ENCODE data around the gene PARP15.
"Not testable (repeated sequence)": the region's sequence is repeated elsewhere in the genome, so short reads cannot be mapped to it uniquely, and the experiment has no call there.

The PARP15 gene

DNA sequence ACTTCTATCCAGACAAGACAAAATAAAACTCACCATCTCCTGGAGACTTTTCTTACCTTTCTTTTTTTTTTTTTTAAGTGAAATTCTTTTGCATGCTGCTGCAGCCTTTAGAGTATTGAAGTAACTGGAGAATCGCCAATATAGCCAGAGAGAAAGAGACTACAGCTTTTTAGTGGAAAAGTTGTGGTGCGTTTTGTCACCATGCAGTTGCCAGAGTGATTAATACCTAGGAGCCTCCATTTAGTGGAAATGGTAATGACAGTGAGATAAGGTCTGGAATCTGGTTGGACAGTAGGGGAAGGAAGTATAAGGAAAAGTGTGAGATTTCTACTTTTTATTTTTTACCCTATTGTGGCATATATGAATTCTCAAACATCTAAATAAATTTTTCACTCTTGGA, 85.1 kb downstream of the PARP15 start:
- in situ Hi-C loops (cut with HindIII; ENCODE audit: low sequenced_read_pairs): no loop called here

DNA sequence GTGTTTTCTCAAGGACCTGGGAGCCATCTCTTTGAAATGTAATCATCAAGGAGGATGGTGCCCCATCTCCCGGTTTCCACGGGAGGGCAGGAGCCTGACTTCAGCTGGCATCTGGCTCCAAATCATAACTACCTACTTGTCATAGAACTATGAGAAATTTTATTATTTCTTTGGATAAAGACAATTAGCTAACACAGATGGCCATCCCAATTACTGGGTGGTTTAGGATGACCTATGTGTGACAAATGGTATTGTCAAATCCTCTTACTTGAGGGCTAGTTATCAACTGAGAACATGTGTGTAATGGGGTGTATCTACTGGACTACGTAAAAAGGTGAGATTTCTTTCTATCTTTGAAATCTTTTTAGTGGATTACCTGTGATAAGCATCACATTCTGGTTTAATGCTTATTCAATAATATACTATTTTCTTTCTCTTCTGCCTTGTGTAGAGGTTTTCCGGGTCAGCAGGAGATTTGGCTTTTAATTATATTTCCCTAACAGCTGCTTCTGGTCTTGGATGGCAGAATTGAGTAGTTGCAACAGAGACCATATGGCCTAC, 87.9 kb downstream of the PARP15 start:
- in situ Hi-C loops (cut with HindIII; ENCODE audit: low sequenced_read_pairs): no loop called here

DNA sequence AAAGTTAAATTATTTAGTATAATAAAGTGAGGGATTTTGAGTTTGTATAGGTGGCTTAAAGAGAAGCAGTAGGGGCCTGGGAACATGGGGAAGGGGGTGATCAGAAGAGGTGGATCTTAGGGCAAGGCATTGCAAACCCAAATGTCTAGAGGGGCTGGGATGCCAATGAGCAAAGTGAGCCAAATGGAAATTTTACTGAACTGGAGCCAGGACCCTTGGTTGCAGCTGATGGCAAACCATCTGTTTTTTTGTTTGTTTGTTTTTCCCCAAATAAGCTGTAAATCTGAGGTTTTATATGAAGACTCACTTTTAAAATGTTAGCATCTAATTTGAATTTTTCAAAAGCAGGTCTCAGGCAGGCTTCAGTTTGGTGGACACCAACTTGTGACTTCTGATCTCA, 88.4 kb downstream of the PARP15 start:
- in situ Hi-C loops (cut with HindIII; ENCODE audit: low sequenced_read_pairs): no loop called here

DNA sequence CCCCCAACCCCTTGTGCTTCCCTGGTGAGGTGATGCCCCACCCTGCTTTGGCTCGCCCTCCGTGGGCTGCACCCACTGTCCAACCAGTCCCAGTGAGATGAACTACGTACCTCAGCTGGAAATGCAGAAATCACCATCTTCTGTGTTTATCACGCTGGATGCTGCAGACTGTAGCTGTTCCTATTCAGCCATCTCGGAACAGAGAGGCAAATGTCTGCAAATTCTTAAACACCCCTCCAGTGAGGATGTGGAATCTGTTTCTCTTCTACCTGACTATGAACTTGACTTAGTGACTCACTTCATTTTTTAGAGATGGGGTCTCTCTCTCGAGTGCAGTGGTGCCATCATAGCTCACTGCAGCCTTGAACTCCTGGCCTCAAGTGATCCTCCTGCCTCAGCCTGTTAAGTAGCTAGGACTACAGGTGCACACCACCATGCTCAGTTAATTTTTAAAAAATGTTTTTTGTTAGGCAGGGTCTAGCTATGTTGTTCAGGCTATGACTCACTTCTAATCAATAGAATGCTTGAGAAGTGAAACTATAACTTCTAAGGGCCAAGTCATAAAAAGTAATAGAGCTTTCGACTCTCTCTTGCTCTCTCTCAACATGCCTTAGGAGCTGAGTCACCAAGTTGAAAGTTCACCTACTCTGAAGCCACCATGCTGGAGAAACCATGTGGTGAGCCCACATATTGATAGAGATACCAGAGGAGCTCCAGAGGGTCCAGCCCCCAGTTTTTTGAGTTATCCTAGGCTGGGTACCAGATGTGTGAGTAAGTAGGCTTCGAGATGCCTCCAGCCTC, 91.7 kb downstream of the PARP15 start:
- in situ Hi-C loops (cut with HindIII; ENCODE audit: low sequenced_read_pairs): no loop called here

DNA sequence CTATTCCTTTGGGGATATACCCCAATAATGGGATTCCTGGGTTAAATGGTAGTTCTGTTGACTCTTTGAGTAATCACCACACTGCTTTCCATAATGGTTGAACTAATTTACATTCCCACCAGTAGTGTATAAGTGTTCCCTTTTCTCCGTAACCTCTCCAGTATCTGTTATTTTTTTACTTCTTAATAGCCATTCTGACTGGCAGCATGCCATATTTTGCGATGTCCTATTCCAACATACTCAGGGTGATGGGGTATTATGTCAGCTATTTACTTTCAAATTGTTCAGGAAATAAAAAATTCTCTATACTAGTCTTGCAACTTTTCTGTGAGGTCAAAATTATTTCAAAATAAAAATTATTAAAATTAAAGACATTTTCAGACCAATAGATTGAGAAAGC, 94.1 kb downstream of the PARP15 start:
- in situ Hi-C loops (cut with HindIII; ENCODE audit: low sequenced_read_pairs): no loop called here

DNA sequence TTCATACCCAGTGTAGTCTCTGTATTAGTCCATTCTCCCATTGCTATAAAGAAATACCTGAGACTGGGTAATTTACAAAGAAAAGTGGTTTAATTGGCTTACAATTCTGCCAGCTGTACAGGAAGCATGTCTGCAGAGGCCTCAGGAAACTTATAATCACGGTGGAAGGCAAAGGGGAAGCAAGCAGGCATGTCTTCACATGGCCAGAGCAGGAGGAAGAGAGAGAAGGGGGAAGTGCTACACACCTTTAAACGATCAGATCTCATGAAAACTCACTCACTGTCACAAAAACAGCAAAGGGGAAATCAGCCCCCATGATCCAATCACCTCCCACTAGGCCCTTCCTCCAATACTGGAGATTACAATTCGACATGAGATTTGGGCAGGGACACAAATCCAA, 96.9 kb downstream of the PARP15 start:
- in situ Hi-C loops (cut with HindIII; ENCODE audit: low sequenced_read_pairs): no loop called here

DNA sequence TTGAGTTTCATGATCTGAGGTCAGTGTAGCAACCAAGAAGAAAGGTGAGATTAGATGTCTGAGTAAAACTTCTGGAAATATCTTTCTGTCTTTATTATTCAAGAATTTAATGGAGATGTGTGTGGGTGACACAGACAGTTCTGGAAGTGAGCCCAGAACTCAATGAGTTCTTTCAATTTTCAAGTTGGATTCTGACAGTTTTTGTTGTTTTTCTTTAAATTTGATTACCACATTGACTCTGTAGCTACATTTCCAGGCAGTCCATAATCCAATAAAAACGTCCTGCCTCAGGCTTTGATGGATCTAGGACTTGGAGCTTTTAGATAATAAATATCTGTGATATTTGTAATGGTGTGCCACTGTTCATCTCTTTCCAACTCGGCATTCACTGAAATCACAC, 99.3 kb downstream of the PARP15 start:
- in situ Hi-C loops (cut with HindIII; ENCODE audit: low sequenced_read_pairs): no loop called here

DNA sequence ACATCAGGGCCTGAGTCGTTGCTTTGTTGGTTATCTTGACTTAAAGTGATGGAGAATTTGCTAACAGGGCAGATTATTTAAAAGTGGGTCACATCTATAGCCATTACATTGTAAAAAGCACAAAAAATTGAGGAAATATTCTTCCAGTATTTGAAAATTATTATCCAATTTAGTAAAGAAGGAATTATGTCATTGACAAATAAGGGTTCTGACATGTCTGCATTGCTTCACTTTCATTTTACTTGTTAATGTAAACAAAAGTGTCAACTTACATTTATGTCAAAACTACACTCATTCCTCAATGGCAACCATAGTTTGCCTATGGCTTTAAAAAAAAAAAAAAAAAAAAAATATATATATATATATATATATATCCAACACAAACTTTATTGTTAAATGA, 99.8 kb downstream of the PARP15 start:
- in situ Hi-C loops (cut with HindIII; ENCODE audit: low sequenced_read_pairs): no loop called here

DNA sequence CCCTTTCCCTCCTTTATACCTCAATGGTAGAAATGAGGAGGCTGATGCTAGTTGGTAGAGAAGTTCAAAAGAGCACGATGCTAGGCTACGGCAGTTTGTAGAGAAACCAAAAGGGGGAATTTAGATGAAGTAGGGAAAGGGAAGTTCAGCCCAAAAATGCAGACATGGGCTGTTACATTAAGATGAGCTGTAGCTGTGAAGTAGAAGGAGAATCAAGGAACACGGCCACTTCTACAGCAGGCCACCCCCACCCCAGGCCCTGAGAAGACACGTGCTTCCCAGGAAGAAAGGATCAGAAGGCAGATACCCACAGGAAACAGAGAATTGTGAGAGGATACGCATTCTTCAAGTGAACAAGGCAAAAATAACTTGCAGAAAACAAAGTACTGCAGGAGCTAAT, 101.1 kb downstream of the PARP15 start:
- in situ Hi-C loops (cut with HindIII; ENCODE audit: low sequenced_read_pairs): no loop called here

DNA sequence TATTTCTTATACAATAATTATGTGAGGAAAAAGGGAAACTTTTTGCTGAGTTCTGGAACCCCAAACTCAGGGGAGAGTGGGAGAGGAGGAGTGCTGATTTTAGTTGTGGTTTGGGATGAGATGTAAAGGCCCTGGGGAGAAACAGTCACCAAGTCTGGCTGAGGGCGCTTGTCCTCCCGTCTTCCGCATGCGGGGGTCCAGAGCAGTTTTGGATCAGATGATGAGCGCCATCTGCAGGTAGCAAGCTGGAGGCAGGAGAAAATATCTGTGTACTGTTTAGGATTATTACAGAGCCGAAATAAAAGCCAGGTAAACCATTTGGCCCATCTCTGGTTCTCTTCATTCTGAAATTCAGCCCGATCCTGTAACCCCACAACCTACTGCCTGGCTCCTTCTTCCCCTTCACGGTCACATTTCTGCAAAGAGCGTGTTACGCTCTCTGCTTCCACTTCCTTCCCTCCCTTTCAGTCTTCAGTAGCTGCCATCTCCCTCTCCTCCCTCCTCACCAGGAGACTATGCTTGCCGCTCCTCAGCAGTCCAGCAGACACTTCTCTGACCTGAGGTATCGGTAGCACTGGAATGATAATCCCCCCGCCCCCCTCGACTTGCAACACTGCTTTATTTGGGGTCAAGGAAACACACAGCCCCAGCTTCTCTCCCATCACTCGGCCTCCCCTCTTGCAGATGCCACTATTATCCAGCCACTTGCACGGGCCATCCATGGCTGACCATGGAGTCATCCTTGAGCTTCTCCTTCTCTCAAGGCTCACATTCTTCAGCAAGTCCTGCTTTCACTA, 101.8 kb downstream of the PARP15 start:
- in situ Hi-C loops (cut with HindIII; ENCODE audit: low sequenced_read_pairs): no loop called here

DNA sequence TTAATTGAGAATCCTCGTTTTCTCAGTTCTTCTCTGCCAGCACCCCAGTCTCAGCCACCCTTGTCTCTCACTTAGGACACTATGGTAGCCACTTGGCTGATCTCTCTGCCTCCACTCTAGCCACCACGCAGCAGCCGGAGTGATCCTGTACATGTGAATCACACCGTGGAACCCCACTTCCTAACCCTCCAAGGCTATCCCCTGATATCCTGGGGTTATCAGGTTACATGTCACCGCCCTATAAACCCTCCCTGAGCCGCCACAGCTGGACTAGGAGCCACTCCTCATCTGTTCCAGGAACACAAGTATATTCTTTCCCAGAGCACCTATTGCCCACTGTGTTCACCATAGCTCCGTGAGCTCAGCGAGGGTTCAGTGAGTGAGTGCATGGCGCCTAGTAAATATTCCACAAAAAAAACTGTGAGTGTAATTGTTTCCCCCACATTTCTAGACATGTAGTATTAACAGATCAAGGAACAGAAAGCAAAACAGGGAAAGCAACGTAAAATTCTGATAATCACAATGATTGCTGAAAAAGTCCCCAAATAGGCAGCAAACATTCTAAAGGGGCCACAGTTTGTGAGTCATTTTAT, 102.5 kb downstream of the PARP15 start:
- in situ Hi-C loops (cut with HindIII; ENCODE audit: low sequenced_read_pairs): no loop called here

DNA sequence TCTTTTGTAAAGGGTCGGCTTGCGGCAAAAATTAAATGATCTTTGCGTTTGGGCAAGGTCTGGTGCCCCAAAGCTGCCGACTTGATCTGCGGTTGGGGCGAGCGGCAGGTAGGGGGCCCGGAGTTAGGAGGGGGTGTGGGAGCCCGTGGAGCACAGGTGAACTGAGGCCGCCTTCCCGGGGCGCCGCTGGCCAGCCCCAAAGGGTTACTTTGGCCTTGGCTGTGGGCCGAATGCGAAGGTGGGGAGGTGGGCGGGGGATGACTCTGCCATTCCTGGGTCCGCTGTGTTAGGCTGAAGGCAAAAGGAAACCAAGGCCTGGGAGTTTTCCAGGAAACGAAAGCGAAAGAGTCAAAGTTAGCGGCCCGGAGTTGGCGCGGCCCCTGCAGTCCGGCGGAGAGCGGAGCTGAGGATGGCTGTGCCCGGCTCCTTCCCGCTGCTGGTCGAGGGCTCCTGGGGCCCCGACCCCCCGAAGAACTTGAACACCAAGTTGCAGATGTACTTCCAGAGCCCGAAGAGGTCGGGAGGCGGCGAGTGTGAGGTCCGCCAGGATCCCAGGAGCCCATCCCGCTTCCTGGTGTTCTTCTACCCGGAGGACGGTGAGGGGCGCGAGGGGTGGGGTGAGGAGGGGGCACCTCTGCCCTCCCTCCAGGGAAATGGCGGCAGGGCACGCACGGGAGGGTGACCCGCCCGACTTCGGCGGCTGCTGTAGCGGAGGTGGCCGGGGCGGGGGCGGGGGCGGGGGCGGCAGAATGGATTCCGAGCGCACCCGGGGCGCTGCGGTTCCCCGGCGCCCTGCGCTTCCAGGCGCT, 103.2 kb downstream of the PARP15 start, which contains the start of gene PARP14:
TSS of gene PARP14 (plus strand) at position 365 of the 809 bp plus-strand sequence. CDS start at position 410, 45 bp downstream.
- in situ Hi-C loops (cut with HindIII; ENCODE audit: low sequenced_read_pairs): no loop called here

DNA sequence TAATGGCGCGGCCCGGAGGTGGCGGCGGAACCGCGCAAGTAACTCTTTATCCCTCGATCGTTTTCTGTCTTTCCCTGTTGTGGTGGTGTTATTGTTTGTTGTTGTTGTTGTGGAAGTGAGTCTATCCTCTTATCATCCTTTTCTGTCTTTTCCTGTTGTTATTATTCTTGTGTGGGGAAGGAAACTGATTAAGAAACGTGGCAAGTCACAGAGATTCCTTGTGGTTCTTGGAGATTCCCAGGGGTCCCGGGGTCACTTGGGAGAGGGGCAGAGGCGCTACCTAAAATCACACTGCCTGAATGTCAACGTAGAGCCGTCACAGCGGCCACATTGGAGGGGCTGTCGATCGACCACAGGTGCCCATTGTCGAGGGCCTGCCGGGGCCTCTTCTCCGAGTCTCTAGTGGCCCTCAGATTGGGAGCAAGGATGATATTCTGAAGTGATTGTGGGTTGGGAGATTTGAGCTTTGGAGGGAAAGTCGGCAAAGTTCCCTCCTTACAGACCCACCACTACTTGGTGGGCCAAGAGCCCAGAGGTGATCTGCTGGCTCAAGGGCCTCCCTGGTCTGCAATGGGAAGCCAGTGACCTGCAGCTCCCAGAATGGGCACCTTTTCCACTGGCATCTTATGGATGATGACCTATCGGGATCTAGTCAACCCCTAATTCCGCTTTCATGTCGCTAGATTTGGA, 104.0 kb downstream of the PARP15 start:
- in situ Hi-C loops (cut with HindIII; ENCODE audit: low sequenced_read_pairs): no loop called here

DNA sequence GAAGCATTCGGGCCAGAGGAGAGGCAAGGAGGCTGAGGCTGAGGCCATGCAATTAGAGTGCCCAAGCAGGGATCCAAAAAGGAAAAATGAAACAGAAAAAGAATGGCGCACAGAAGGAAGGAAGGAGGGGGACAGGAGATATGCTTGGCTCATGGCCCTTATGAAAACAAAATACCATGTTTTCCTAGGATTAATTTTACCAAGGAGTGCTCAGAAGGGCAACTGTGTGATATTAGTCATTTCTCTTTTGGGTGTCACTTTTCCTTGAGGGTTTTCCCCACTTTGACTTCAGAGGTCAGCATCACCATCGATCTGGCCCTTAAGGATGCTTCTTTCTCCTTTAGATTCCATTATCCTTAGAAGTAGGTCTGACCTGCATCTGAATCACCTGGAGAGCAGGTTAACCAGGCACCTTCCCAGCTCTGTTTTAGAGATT, 104.5 kb downstream of the PARP15 start:
- in situ Hi-C loops (cut with HindIII; ENCODE audit: low sequenced_read_pairs): no loop called here

DNA sequence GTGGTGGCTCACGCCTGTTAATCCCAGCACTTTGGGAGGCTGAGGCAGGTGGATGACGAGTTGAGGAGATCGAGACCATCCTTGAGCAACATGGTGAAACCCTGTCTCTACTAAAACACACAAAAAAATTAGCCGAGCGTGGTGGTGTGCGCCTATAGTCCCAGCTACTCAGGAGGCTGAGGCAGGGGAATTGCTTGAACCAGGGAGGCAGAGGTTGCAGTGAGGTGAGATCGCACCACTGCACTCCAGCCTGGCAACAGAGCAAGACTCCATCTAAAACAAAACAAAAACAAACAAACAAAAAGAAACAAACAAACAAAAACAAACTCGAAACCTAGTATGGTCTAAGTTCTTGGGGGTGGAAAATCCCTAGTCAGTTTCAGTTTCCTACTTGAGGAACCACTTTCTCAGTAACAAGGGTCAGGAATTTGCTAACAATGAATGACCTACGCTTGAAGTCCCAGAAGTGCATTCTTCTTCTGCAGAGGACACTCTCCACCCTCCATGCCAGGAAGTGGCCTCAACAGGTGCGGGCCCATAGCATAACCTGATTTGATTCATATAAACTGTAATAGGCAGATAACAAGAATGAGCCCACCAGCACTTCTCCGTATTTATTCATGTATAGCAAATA, 105.4 kb downstream of the PARP15 start:
- in situ Hi-C loops (cut with HindIII; ENCODE audit: low sequenced_read_pairs): not testable (repeated sequence)

DNA sequence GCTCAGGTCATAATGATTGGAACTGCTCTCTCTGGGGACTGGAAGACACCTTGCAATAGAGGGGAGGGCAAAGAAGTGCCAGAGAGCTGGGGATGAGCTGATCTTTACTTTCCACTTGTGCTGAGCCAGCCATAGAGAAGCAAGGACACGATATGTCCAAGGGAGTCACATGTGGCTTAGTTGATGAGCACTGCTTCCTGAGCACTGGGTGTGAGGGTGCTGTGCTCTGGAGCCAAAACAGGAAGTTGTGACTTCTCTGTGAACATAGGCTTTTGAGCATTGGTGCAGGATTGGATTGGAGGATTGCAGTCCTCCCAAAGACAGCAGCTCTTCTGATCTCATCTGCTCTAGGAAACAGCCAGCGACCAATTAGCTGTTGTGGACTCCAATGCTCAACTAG, 109.8 kb downstream of the PARP15 start:
- in situ Hi-C loops (cut with HindIII; ENCODE audit: low sequenced_read_pairs): no loop called here

Data from DLD1 (cell line).